Bronchial epithelial cell (primary cell): ENCODE results near the gene C9orf50. TPM values are rescaled to one million over a fixed set of nuclear protein-coding genes. Genes with fewer than 3 reads are reported as not detected.
"Not testable (repeated sequence)": the region's sequence is repeated elsewhere in the genome, so short reads cannot be mapped to it uniquely, and the experiment has no call there.

Source experiments
- DNase-seq: peaks from one replicate; pipeline ENCODE4 v3.0.0-alpha.2; 2010; ENCODE audit warnings: low read depth
- FAIRE-seq: peaks from 2 replicates; lab custom pipeline; 2011; peaks lifted over from hg19 to GRCh38; lab: Jason Lieb, UNC
- H3K27me3 ChIP-seq: 2 replicates; pipeline ENCODE4 v1.5.1; 2011; ENCODE audit warnings: low read length; ENCODE audit not compliant: control insufficient read depth, insufficient read depth
- H3K36me3 ChIP-seq: 2 replicates; pipeline ENCODE4 v1.5.1; 2011; ENCODE audit warnings: low read length; ENCODE audit not compliant: control insufficient read depth, insufficient read depth
- H3K4me3 ChIP-seq: 2 replicates; pipeline ENCODE4 v1.5.1; 2011; ENCODE audit warnings: mild to moderate bottlenecking, low read depth, low read length, control low read depth
- total RNA-seq: library from RNA; depleted of rRNA; stranded (reverse); fragments of >200 nt; gene quantifications from 2 replicates; pipeline ENCODE4 v1.2.1, GENCODE V29; 2014
- TF ChIP-seq, protein P1 (sequence below): IDR thresholded peaks from 2 replicates; pipeline ENCODE4 v1.5.1; 2011; ENCODE audit warnings: mild to moderate bottlenecking, moderate library complexity, low read length, control low read depth, inconsistent platforms; ENCODE audit not compliant: insufficient read depth, severe bottlenecking

Gene C9orf50
- total RNA-seq, 1 donor from 2014 or later = not detected

DNA sequence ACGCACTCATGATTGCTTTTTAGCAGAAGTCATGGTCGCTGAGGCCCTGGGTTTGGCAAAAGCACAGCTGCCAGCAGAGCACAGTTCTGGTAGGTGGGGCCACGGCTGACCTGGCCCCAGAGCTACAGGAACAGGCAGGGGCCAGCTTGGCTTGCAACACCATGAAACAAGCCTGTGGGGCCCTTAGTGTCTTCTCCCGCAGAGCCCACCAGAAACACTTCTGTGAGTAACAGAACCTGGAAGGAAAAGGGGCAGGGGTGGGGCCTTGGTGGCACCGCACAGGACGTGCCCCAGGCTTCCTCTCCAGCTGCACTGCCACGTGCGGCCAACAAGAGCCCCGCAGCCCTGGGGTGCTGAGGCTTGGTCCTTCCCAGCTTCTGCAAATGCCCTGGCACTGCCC is 16.2 kb upstream of the C9orf50 start:
- Histone ChIP-seq H3K27me3 (no peaks in the 10 kb centered on the region), H3K4me3 (no peak overlapping the region), H3K36me3 (peaks cover 35% of the 10 kb centered on the region)
- TF ChIP-seq, protein P1, sequence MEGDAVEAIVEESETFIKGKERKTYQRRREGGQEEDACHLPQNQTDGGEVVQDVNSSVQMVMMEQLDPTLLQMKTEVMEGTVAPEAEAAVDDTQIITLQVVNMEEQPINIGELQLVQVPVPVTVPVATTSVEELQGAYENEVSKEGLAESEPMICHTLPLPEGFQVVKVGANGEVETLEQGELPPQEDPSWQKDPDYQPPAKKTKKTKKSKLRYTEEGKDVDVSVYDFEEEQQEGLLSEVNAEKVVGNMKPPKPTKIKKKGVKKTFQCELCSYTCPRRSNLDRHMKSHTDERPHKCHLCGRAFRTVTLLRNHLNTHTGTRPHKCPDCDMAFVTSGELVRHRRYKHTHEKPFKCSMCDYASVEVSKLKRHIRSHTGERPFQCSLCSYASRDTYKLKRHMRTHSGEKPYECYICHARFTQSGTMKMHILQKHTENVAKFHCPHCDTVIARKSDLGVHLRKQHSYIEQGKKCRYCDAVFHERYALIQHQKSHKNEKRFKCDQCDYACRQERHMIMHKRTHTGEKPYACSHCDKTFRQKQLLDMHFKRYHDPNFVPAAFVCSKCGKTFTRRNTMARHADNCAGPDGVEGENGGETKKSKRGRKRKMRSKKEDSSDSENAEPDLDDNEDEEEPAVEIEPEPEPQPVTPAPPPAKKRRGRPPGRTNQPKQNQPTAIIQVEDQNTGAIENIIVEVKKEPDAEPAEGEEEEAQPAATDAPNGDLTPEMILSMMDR = no peak
- DNase-seq (no peak), FAIRE-seq (no peak)

DNA sequence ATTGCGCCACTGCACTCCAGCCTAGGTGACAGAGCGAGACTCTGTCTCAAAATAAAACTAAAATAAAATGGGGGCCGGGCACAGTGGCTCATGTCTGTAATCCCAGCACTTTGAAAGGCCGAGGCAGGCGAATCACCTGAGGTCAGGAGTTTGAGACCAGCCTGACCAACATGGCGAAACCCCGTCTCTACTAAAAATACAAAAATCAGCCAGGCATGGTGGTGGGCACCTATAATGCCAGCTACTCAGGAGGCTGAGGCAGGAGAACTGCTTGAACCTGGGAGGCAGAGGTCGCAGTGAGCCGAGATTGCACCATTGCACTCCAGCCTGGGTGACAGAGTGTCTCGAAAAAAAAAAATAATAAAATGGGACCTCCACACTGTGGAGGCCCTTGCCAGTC is 15.4 kb upstream of the C9orf50 start:
- not testable (repeated sequence) for DNase-seq, H3K27me3 ChIP-seq, FAIRE-seq, H3K4me3 ChIP-seq
- peaks cover 35% of the 10 kb centered on the region for H3K36me3 ChIP-seq

DNA sequence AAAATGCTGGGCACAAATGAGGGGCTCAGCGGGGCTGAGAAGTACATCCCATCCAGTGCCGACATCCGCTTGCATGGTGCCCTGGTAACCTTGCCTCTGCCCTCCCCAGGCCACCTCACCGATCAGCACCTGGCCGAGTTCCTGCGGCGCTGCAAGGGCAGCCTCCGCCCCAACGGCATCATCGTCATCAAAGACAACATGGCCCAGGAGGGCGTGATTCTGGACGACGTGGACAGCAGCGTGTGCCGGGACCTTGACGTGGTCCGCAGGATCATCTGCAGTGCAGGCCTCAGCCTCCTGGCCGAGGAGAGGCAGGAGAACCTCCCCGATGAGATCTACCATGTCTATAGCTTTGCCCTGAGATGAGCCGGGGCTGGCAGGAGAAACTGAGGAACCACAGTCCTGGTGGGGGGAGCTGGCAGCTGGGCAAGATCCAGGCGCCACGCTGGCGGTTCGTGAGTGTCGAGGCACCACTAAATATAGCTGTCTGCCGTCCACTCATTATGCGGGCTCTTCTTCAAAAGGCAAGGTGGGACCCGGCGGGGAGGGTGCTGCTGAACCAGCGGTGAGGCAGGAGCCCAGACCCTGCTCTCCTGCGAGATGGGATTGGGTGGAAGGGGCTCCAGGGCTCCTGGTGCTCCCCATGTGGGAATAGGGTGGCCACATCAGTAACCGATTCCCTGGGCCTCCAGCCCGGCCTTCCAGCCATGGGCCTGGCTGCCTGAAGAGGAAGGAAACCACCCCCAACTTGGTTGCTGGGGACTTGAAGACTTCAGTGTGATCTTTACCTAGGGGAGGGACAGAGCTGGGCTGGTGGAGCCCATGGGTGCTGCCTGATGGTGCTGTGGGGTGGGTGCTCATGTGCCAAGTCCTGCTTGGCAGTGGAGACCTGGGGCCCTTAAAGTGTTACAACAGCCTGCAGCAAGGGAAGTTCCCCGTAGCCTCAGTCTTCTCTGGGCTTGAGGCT is 14.5 kb upstream of the C9orf50 start:
- FAIRE-seq = peak; percentile 13
- H3K36me3 ChIP-seq = peaks cover 35% of the 10 kb centered on the region
- H3K27me3 ChIP-seq = no peaks in the 10 kb centered on the region
- TF ChIP-seq, protein P1 = no peak
- H3K4me3 ChIP-seq = no peak overlapping the region
- no peak for DNase-seq

DNA sequence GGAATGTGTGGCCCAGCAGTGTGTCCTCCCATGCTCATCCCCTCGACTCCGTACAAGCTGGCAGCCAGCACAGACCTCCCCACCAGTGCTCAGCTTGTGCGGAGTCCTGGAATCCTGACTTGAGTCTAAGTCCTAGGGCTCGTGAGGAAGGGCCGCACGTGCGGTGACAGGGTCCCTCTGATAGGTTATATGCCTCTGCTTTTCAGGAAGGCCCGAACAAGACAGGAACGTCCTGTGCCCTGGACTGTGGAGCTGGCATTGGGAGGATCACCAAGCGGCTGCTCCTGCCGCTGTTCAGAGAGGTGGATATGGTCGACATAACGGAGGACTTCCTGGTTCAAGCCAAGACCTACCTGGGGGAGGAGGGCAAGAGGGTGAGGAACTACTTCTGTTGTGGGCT is 12.9 kb upstream of the C9orf50 start:
- DNase-seq = no peak
- TF ChIP-seq, protein P1 = no peak
- Histone ChIP-seq H3K4me3 (no peak overlapping the region), H3K36me3 (peaks cover 35% of the 10 kb centered on the region), H3K27me3 (no peaks in the 10 kb centered on the region)
- no peak for FAIRE-seq

DNA sequence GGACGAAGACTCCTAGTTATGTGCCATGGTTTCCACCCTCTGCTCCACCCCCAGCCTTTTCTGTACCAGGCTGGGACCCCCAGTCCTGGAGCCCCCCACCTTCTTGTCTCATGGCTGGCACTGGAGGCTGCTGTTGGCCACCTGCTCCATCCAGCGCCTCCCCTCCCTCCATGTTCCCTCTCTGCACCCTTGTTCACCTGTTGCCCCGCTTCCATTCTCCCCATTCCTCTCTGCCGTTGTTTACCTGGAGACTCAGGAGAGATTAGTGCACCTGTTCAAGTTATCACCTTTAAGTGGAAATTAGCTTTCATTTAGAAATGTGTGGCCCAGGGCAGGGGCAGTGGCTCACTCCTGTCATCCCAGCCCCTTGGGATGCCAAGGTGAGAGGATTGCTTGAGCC is 12.3 kb upstream of the C9orf50 start:
- no peak for DNase-seq
- Histone ChIP-seq H3K4me3 (no peak overlapping the region), H3K27me3 (no peaks in the 10 kb centered on the region), H3K36me3 (peaks cover 32% of the 10 kb centered on the region)
- TF ChIP-seq, protein P1 = no peak
- FAIRE-seq = no peak

DNA sequence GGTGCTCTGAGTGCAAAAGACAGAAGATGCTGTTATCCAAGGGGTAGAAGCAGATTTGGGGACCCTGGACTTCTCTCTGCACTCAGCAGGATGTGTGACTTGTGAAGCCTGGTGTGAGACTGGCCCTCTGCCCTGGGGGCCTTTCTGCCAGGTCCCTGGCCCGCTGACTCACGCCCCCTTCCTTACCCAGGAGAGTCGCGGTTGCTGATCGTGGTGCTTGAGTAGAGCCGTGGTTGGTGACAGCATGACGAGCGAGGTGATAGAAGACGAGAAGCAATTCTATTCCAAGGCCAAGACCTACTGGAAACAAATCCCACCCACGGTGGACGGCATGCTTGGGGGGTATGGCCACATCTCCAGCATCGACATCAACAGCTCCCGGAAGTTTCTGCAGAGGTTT is 11.6 kb upstream of the C9orf50 start:
- TF ChIP-seq, protein P1 = no peak
- Histone ChIP-seq H3K4me3 (no peak overlapping the region), H3K36me3 (peaks cover 34% of the 10 kb centered on the region), H3K27me3 (no peaks in the 10 kb centered on the region)
- FAIRE-seq (no peak), DNase-seq (no peak)
